DMS153 treated with DMSO at 0.1 percent for 48 hours (cell line): ENCODE results near the gene CRLF3.
"Not testable (repeated sequence)": the region's sequence is repeated elsewhere in the genome, so short reads cannot be mapped to it uniquely, and the experiment has no call there.

Source experiments
- DNase-seq: peaks from one replicate; lab custom pipeline; 2025; ENCODE audit not compliant: unreplicated experiment; lab: John Stamatoyannopoulos, UW

CRLF3 gene

GRCh38 chr17:30747621-30748020, 76.9 kb downstream of the CRLF3 start:
- not testable (repeated sequence) for DNase-seq

- not testable (repeated sequence) for DNase-seq
Observed at GRCh38 chr17:30742669-30743068, 81.8 kb downstream of the CRLF3 start.

- DNase-seq, result not testable (repeated sequence)
Observed at GRCh38 chr17:30736371-30736770, 88.1 kb downstream of the CRLF3 start.

GRCh38 chr17:30735644-30736043, 88.8 kb downstream of the CRLF3 start:
- not testable (repeated sequence) for DNase-seq

GRCh38 chr17:30735206-30735605, 89.3 kb downstream of the CRLF3 start:
- not testable (repeated sequence) for DNase-seq

GRCh38 chr17:30734153-30734552, 90.3 kb downstream of the CRLF3 start:
- not testable (repeated sequence) for DNase-seq
